Sigmoid colon (tissue), 4 donors: ENCODE data around the gene BCHE.

Experiments
- EP300 ChIP-seq, 4 donors: sonication (generic); formaldehyde crosslinking; IDR thresholded peaks; one replicate each; pipeline ENCODE4 v1.6.1; 2017; ENCODE audit warnings: antibody characterized with exemption in 4 of 4
- POLR2A ChIP-seq, 2 donors: fragments of 450-650 bp; IDR thresholded peaks; one replicate each; pipeline ENCODE4 v1.6.1; 2016; ENCODE audit warnings: antibody characterized with exemption in 2 of 2, mild to moderate bottlenecking in 2 of 2, moderate library complexity in 2 of 2
- POLR2AphosphoS5 ChIP-seq, 4 donors: sonication (generic); formaldehyde crosslinking; IDR thresholded peaks; one replicate each; pipeline ENCODE4 v1.6.1; 2017; ENCODE audit warnings: antibody characterized with exemption in 4 of 4
- TF ChIP-seq, protein P1 (sequence below), 4 experiments: fragments of 450-650 bp in 3 of 4; fragments of 200-600 bp in 1 of 4; IDR thresholded peaks; one replicate each; pipeline ENCODE4 v1.5.1; 2016 to 2019; ENCODE audit warnings: antibody characterized with exemption in 4 of 4, mild to moderate bottlenecking in 3 of 4, moderate library complexity in 2 of 4

DNA sequence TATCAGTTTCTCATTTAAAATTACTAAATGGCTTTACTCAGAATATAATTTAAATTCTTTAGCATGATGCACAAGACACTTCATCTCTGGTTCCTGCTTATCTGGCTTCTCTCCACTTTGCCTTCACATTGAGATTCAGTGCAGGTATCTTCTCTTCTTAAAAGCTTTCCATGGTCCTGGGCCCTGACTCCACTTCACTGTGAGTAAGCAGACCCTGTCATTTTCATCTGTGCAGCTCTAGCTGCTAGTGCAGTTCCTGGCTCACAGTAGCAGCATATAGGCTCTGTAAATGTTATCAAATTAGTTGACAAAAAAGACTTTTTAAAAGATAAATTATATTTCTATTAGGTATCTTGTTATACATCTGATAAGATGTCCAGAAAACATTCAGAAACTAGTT is 58.8 kb downstream of the BCHE start:
- TF ChIP-seq, protein P1, sequence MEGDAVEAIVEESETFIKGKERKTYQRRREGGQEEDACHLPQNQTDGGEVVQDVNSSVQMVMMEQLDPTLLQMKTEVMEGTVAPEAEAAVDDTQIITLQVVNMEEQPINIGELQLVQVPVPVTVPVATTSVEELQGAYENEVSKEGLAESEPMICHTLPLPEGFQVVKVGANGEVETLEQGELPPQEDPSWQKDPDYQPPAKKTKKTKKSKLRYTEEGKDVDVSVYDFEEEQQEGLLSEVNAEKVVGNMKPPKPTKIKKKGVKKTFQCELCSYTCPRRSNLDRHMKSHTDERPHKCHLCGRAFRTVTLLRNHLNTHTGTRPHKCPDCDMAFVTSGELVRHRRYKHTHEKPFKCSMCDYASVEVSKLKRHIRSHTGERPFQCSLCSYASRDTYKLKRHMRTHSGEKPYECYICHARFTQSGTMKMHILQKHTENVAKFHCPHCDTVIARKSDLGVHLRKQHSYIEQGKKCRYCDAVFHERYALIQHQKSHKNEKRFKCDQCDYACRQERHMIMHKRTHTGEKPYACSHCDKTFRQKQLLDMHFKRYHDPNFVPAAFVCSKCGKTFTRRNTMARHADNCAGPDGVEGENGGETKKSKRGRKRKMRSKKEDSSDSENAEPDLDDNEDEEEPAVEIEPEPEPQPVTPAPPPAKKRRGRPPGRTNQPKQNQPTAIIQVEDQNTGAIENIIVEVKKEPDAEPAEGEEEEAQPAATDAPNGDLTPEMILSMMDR (IDR thresholded peaks at IDR 0.05) = no peak
- TF ChIP-seq POLR2A (IDR thresholded peaks at IDR 0.05) (no peak), POLR2AphosphoS5 (IDR thresholded peaks at IDR 0.05) (no peak), EP300 (IDR thresholded peaks at IDR 0.05) (no peak)
